Endothelial cell of umbilical vein (primary cell): ENCODE measurements around the gene PLEKHF1.

Experiments used
- POLR2A ChIP-seq: IDR thresholded peaks from 2 replicates; pipeline ENCODE4 v1.6.1; 2012; ENCODE audit warnings: low read depth, mild to moderate bottlenecking, control low read depth, low read length
- TF ChIP-seq, protein P1 (sequence below), 2 donors: IDR thresholded peaks; 1 replicate in 1 of 2; 2 replicates in 1 of 2; pipeline ENCODE4 v1.5.1; 2011; ENCODE audit warnings: low read length in 2 of 2, mild to moderate bottlenecking in 2 of 2, moderate library complexity in 2 of 2, control low read depth in 1 of 2, inconsistent platforms in 1 of 2, low read depth in 1 of 2; ENCODE audit not compliant: insufficient read depth in 1 of 2; ENCODE audit errors: extremely low read depth in 1 of 2

DNA sequence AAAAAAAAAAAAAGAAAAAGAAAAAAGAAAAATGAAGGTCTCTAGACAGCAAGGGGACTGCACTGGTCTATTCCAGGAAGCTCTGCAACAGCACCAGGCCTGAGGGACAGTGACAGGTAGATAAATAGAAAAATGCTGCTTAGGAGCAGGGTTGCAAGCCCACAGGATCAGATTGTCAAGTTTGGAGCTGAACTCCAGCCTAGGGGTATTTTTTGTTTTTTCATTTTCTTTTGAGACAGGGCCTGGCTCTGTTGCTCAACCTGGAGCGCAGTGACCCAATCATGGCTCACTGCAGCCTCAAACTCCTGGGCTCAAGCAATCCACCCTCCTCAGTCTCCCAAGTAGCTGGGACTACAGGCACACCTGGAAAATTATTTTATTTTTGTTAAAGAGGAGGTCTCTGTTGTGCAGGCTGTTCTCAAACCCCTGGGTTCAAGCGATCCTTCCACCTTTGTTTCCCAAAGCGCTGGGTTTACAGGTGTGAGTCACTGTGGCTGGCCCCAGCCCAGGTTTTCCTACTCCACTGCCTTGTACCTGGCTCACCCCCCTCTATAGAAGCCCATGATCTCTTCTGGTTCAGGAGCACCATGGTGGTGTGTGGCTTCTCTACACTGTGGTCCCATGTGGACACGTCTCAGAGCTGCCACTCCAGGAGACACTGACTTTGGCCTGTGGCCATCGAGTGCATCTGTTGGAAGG, 35.3 kb upstream of the PLEKHF1 start:
- TF ChIP-seq, protein P1, sequence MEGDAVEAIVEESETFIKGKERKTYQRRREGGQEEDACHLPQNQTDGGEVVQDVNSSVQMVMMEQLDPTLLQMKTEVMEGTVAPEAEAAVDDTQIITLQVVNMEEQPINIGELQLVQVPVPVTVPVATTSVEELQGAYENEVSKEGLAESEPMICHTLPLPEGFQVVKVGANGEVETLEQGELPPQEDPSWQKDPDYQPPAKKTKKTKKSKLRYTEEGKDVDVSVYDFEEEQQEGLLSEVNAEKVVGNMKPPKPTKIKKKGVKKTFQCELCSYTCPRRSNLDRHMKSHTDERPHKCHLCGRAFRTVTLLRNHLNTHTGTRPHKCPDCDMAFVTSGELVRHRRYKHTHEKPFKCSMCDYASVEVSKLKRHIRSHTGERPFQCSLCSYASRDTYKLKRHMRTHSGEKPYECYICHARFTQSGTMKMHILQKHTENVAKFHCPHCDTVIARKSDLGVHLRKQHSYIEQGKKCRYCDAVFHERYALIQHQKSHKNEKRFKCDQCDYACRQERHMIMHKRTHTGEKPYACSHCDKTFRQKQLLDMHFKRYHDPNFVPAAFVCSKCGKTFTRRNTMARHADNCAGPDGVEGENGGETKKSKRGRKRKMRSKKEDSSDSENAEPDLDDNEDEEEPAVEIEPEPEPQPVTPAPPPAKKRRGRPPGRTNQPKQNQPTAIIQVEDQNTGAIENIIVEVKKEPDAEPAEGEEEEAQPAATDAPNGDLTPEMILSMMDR (IDR thresholded peaks at IDR 0.05; ENCODE audit: extremely low read depth in 1 of 2, insufficient read depth in 1 of 2, low read depth in 1 of 2, low read length in 2 of 2) = no peak
- TF ChIP-seq POLR2A = no peak
